GM13976 (cell line): ENCODE results near the gene TAC4.
A peak's percentile ranks its signal among the peaks of the same experiment; 100 is the strongest.

Source experiments
- DNase-seq: peaks from one replicate; pipeline ENCODE4 v3.0.0; 2012; ENCODE audit warnings: low spot score
- CTCF ChIP-seq: IDR thresholded peaks from 2 replicates; pipeline ENCODE4 v1.5.1; 2012; ENCODE audit warnings: borderline replicate concordance, mild to moderate bottlenecking; ENCODE audit not compliant: insufficient read depth; ENCODE audit errors: extremely low read depth, missing control alignments, control extremely low read depth
- in situ Hi-C: fragments of 300-500 bp; cut with MboI; formaldehyde crosslinking; loops from one replicate; pipeline ENCODE4 v1.12.0; 2022; ENCODE audit warnings: low sequenced_read_pairs, mixed read lengths, inconsistent platforms; ENCODE audit not compliant: unreplicated experiment

TAC4 gene

GRCh38 chr17:49846938-49847712 is 744 bp downstream of the TAC4 start:
- TF ChIP-seq CTCF, result no peak
- in situ Hi-C loops, result loop anchor here (10.0 kb wide), 1 partner anchor 272 kb away; the partner anchor contains the start of gene NXPH3
- DNase-seq, result no peak

GRCh38 chr17:49845321-49845720 is 2.5 kb downstream of the TAC4 start:
- no peak for TF ChIP-seq CTCF
- in situ Hi-C loops, result loop anchor here (10.0 kb wide), 1 partner anchor 271 kb away; the partner anchor contains the start of gene NXPH3
- DNase-seq, result no peak

- in situ Hi-C loops, result loop anchor here (10.0 kb wide), 1 partner anchor 269 kb away; the partner anchor contains the start of gene NXPH3
- TF ChIP-seq CTCF, result peak; percentile 40
- no peak for DNase-seq
Measured at GRCh38 chr17:49843774-49844350, 4.0 kb downstream of the TAC4 start.

GRCh38 chr17:49842846-49843245 is 5.0 kb downstream of the TAC4 start:
- no peak for TF ChIP-seq CTCF
- in situ Hi-C loops, result loop anchor here (10.0 kb wide), 1 partner anchor 268 kb away; the partner anchor contains the start of gene NXPH3
- DNase-seq, result no peak

GRCh38 chr17:49842371-49842770 is 5.5 kb downstream of the TAC4 start:
- in situ Hi-C loops, result loop anchor here (10.0 kb wide), 1 partner anchor 268 kb away; the partner anchor contains the start of gene NXPH3
- no peak for TF ChIP-seq CTCF
- DNase-seq, result no peak

GRCh38 chr17:49841548-49841947 is 6.3 kb downstream of the TAC4 start:
- no peak for DNase-seq
- in situ Hi-C loops, result loop anchor here (10.0 kb wide), 1 partner anchor 267 kb away; the partner anchor contains the start of gene NXPH3
- no peak for TF ChIP-seq CTCF
